GM19455 (cell line): ENCODE results near the gene KRT32.
"Not testable (repeated sequence)": the region's sequence is repeated elsewhere in the genome, so short reads cannot be mapped to it uniquely, and the experiment has no call there.

Experiments
- ATAC-seq: cut with Tn5 transposase; IDR thresholded peaks from one replicate; pipeline ENCODE4 v1.9.1; 2021; ENCODE audit not compliant: unreplicated experiment

The KRT32 gene

DNA sequence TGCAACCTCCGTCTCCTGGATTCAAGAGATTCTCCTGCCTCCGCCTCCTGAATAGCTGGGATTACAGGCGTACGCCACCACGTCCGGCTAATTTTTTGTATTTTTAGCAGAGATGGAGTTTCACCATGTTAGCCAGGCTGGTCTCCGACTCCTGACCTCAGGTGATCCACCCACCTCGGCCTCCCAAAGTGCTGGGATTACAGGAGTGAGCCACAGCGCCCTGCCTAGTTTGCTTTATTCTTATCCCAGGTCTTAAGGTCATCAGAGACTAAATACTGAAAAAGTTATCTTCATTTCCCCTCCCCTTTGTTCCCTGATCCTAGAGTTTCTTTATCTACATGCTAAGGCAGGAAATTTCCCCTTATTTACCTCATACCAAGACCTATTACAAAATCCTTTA, 36.8 kb downstream of the KRT32 start:
- ATAC-seq, result not testable (repeated sequence)

- ATAC-seq, result no peak
Observed at GRCh38 chr17:41429667-41430066, 37.5 kb downstream of the KRT32 start.

DNA sequence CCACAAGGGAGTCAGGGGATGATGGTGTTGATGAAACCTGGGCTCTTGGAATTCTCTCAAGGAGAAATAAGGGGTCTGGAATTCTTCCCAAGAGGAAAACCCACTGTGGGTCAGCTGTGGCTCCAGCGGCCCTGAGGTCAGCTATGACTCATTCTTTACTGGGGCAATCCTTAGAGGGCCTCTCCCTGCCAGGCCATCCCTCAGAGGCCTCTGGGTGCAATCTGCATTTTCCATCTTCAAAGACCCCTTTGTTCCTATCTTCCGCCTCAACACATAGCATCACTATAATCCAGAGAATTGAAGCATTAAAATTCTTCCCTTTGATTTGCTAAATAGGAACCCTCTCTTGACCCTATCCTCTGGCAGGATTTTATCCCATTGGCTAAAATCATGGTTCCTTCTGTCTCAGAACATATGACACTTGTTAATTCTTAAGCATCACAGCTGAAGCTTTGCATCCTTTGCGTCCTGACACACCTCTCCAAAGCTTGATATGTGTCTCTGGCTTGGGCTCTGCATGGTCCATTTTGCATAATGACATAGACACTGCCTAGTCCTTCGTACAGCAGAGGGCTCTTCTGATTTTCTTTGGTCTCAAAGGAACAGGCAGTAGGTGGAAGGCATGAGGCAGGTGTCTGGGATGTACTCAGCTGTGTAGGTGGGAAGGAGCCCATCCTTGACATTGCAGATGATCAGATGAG, 38.4 kb downstream of the KRT32 start:
- ATAC-seq, result no peak

DNA sequence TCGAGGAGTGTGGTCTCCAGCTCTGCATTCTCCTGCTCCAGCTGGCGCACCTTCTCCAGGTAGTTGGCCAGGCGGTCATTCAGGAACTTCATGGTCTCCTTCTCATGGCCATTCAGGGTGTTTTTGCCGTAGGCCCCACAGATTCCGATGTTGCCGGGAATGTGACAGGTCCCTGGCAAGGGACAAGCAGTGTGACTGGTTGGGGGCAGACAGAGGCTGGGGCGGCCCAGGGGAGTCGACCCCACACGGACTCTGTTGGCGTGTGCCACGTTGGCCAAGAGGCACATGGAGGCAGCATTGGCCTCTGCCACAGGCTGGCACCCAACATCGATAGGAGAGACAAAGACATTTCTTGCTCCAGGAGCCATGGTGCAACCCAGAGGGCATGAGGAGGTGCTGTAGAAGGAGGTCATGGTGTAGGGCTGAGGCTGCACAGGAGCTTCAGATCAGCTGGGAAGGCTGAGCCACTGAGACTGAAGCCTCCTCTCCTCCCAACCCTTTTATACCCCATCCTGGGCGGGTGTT, 43.0 kb downstream of the KRT32 start, which contains the start of gene KRT37:
Gene KRT37, minus strand, starts transcription at position 475 of the 525 bp plus-strand sequence. Its CDS starts 62 bp downstream, at position 413.
- ATAC-seq, result no peak

DNA sequence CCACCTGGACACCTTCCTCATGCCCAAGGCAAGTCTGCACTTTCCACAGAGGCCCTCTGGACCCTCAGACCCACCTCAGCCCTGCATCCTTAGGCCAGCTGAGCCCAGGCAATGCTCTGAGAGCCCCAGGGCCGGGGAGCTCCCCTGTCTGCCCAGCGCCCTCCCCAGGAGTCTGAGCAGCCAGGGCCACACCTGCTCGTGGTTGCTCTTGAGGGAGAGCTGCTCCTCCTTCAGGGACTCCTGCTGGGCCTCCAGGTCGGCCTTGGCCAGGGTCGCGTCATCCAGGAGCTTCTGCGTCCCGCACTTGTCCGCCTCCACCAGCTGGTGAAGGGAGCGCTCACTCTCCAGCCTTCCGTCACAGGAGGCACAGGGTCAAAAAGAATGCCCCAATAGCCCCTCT, 44.6 kb downstream of the KRT32 start:
- not testable (repeated sequence) for ATAC-seq

DNA sequence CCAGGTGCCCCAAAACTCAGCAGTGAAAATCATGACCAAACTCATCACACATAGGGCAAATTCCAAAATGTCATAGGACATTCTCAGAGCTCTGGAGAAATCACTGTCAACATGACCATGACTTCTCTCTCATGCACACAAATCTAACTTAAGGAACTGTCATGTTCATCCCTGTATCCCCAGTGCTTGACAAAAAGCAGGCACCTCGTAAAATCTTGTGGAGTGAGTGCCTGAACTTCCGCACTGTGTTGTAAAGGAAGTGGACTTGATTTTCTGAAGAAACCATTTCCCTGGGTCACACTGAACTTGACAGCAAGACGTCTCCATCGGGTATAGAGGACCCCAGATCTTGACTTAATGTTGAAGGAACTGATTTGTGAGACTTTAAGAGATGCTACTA, 45.6 kb downstream of the KRT32 start:
- ATAC-seq, result no peak

DNA sequence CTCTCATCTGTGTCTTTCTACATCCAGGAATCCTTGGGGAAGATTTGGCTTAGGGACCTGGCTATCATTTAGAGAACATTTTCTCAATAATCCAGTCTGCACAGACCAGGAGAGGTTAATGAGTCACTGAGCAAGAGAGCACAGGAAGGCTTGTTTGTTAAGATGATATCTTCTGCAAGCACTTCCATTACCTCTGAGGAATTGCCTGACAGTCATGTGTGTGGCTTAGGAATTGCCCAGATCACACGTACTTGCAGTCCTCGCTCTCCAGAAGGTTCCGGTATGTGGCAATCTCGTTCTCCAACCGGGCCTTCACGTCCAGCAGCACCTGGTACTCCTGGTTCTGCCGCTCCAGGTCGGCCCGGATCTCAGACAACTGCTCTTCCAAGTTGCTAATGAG, 46.1 kb downstream of the KRT32 start:
- ATAC-seq, result no peak

DNA sequence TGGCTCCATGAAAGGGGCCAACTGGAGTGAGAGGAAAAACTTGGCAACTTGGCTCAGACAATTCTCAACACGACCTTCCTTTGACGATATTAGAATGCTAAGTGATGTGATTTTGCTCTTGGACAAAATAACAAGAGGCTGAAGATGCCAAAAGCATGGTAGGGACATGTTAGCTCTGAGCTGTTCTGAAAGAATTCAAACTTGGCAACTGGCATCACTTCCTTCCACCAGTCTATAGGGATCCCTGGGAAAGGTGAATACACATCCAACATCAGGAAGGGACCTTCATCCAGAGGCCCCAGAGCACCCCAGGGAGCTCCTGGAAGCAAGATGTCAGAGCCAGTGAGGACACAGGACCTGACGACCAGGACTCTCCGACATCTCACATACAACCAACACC, 47.1 kb downstream of the KRT32 start:
- no peak for ATAC-seq

- no peak for ATAC-seq
Observed at GRCh38 chr17:41419716-41420115, 47.5 kb downstream of the KRT32 start.

DNA sequence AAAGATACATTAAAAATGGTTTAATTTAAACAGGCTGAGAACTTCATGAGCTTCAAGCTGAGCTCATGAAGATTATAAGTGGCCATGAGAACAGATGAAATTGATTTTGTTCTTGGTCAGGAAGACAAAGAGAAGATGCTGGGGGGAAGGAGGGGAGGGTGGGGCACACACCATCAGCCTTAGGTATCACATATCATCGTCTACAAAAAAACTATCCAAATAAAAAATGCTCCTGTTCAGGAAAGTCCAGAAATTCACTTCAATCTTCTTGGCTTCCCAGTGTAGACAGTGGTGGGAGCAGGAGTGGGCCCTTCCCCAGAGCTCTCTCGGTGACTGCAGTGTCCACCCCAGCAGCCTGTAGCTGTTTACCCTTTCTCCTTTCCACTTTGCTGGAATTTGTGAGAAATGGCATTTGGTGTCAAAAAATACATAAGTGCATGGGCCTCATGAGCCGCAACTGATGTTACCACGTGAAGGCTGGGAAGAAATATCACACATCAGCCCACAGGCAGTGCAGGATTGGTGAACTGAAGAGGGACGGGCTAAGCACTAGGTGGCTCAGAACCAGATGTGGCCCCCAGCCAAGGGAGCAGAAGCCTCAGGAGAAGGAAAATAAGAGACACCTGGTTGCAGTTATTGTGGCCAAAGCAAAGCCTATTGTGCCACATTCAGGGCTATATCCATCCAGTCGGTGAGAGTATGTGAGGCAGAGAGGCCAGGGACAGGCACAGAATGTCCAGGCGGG, 48.9 kb downstream of the KRT32 start:
- no peak for ATAC-seq

- ATAC-seq, result no peak
Observed at GRCh38 chr17:41417576-41418015, 49.6 kb downstream of the KRT32 start.

DNA sequence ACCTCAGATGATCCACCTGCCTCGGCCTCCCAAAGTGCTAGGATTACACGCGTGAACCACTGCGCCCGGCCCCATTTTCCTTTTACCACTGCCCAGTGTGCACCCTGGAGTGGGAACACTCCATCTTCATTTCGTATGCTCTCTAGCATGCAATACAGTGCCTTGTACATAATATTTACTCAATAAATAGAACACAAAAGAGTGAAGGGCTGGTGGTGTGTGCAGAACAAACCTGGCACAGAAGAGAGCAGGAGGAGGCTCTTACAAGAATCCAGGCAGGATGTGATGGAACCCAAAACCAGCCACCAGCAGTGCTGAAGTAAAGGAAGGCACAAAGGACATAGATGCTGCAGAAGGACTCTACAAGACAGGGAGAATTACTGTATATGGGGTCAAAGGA, 50.1 kb downstream of the KRT32 start:
- ATAC-seq, result no peak

DNA sequence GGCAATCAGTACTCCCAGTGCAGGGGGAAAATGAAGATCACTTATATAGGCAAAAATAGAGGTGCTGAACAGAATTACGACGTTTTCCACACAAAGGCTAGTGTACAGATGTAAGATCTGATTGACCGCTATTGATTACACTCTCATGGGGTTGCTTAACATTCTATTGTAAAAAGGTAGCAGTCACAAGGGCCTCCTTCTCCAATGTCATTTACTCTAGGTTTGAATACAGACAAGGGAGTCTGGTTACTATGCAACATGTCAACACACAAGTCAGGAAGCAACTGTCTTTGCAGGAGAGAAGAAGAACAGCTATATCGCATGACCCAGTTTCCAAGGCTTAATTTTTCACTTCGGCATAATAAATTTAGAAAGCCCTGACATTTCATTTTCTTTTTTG, 50.7 kb downstream of the KRT32 start:
- no peak for ATAC-seq

DNA sequence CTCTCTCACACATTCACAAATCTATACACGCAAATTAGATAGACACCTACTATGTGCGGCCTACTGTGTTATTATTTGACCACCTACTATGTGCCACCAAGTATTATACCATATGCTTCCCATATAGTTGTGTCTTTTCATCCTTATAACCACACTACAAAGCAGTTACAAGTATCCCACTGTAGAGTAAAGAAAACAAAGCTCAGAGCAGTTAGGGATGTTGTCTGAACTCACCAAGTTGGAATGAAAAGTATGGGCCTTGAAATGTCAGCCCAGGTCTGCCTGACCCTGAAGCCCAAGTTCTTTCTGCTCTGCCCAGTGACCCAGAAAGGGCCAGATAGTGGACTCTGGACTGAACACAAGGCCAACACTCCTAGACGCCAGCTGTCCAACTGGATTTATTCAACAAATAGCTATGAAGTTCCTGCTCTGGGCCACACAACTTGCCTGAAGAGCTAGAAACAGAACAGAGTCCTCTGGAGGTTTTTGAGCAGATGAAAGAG, 51.3 kb downstream of the KRT32 start:
- ATAC-seq, result no peak

DNA sequence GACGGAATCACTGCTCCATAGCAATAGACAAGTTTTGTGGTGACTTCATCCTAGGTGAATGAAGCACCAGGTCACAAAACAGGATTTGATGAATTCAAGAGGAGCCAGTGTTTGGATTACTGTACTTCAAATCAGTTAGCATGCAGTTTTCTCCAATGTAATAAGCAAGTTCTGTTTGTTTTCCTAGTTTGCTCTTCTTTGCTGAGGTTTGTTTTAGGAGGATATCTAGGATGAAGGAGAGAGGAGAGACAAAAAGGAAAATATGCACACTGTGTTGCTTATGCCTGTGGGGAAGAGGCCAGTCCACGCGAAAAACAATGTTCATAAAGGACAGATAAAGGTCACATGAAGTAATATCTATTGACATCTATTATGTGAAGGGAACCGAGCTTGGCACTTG, 51.8 kb downstream of the KRT32 start:
- ATAC-seq, result no peak

DNA sequence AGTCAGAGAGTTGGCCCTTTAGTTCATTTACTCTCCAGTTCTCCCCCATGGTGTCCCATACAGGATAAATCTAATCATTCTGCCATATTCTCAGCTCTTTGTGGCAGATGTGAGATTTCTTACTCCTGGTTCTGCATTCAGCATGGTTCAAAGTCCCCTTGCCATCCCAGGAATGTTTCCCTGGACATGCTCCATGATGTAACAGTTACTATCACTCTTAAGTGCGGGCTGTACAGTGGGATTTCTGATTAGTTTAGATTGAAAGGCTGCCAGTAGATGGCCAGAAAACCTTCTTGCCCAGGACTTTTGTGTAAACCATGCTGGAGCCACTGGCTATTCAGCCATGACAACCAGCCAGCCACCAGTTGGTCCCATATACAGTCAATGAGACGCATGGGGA, 53.2 kb downstream of the KRT32 start:
- no peak for ATAC-seq

GRCh38 chr17:41413353-41413957, 53.7 kb downstream of the KRT32 start:
- ATAC-seq, result no peak

DNA sequence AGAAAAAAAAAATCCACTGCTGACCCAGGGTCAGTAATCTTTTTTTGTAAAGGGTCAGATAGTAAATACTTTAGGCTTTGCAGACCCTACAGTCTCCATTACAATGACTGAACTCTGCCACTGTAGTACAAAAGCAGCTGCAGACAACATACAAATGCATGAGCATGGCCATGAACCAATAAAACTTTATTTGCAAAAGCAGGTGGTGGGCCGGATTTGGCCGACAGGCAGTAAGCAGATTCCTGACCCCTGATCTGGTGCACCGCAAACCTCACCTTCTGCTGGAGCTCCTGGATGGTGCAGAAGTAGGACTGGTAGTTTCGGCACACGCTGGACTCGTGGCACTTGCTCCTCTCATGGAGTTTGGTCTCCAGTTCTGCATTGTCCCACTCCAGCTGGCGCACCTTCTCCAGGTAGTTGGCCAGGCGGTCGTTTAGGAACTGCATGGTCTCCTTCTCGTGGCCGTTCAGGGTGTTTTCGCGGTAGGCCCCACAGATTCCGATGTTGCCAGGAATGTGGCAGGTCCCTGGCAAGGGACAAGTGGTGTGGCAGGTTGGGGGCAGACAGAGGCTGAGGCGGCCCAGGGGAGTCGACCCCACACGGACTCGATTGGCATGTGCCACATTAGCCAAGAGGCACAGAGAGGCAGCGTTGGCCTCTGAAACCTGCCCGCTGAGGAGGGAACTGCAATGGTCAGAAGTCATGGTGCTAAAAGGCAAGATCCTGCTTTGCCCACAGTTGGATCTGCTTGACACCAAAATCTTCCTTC, 55.9 kb downstream of the KRT32 start:
- no peak for ATAC-seq
